ENCODE results near the gene MYBPH.

Gene MYBPH

DNA sequence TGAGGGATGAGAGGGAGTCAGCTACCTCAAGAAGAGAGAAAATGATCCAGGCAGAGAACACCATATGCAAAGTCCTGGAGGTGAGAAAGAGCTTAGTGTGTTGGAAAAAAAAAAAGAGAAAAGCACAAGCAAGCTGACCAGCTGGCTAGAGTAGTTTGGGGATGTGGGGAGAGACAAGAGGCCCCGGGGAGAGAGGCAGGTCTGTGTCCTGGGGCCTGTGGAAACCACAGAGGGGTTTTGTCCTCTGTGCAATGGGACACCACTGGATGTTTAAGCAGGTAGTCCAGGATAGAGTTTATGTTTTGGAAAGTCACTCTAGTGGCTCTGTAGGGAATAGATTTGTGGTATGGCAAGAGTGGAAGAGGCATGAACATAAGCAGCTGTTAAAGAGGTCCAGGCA, 25.3 kb upstream of the MYBPH start:
- no peak for DNase-seq (ENCODE audit: low spot score)

DNA sequence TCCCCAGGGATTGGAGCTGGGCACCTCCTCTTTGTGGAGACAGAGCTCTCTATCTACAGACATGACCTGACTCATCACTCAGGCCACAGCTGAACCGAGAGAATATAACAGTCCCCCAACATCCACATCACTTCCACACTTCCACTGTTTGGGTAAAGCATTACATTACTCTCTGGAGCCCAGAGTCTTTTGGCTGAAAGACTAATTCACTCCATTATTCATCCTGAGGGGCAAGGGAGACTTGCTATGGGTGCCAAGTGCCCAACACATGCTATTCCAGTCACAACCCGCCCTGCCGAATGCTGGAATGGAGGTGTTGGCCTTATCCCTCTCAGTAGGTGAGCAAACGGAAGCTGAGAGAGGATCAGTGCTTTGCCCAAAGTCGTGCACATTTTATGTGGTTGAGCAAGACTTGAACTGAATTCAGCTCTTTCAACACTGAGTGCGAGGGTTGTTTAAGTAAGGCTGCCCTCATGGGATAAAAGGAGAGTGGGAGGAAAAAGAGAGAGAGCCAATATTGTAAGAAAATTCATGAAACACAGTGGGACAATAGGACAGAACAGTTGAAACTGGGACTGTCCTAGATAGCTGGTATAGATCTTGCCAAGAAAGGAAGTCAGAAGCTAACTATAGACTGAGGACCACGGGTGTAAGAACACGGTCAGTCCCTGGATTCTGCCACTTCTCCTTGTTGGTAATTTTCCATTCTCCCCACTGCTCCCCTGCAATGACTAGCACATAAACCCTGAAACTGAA, 24.4 kb upstream of the MYBPH start:
- DNase-seq (ENCODE audit: low spot score): peak; percentile 85

DNA sequence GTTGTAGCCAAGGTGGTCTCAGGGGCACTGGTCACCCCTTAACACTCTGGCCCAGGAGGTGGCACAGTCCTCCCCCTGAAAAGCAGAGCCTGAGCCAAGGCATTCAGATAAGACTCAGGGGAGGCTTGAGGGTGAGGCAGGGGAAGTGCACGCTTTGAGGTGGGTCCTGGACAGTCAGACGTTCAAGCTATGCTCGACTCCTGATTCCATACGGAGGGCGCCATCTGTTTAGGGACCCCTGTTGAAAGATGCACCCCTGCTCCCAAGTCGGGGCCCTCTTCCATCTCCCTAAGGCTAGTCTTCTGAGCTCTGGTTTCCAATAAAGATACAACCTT, 23.8 kb upstream of the MYBPH start:
- DNase-seq (ENCODE audit: low spot score): no peak

DNA sequence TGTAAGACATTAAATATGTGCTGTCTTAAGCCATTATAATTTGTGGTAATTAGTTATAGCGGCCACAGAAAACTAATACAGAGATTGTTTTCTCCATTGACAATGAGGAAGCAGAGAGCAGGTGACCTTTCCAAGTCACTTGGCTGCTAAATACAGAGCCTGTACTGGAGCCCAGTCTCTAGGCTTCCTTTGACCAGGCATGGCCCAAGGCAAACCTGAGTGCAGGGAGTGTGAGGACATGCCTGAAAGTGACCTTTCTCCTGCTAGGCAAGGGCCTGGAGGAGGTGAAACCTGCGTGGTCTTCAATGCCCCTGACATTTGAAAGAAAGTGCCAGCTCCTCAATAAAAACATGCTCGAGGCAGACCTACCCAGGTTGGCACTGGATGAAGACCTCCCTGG, 23.4 kb upstream of the MYBPH start:
- no peak for DNase-seq (ENCODE audit: low spot score)

DNA sequence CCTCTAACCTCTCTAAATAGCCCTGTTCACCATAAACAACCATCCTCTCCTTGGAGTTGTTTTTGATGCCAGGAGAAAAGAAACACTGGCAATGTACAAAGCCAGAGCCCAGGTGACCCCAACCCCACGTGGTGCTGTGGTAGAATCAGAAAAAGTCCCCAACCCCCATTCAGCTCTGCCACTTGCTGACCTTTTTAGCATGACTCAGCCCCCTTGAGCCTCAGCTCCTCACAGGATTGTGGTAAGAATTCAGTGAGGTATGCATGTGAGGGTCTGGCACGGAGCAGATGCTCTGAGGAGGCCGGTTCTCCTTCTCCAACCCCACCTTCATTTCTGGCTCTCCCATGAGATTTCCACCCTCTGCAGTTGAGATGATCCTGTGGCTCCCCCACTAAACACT, 22.0 kb upstream of the MYBPH start:
- no peak for DNase-seq (ENCODE audit: low spot score)

DNA sequence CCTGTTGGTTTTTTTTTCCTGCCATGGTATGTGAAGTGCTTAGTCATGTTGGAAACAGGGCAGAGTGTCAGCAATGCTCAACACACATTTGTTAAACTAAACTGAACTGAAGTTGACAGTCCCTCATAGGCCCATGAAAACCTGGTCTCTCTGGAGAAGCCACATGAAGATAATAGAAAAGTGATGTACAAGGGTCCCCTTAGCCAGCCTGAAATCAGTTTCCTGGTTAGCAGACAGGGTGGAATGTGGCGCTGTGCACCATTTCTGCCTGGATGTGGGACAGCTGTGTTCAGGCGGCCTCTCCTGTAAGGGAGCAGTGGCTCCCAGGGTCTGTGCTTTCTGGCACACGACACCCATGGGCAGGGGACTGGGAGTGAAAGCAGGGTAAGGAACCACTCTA, 20.7 kb upstream of the MYBPH start:
- no peak for DNase-seq (ENCODE audit: low spot score)

DNA sequence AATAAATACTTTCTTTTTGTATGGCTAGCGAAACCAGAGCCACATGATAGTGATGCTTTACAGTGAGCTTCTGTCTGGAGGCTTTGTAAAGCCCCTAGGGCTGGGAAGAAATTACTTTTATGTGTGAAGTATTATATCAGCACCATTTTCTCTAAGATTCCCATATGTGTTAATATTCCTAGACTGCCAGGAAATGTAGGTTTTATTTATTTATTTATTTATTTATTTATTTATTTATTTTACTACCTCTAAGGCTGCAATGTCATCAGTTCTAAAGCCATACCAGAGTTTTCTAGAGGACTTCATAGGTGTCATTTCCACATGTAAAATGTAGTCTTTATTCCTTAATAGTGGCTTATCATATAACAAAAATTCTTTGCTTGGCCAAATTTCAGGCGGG, 15.3 kb upstream of the MYBPH start:
- no peak for DNase-seq (ENCODE audit: low spot score)

DNA sequence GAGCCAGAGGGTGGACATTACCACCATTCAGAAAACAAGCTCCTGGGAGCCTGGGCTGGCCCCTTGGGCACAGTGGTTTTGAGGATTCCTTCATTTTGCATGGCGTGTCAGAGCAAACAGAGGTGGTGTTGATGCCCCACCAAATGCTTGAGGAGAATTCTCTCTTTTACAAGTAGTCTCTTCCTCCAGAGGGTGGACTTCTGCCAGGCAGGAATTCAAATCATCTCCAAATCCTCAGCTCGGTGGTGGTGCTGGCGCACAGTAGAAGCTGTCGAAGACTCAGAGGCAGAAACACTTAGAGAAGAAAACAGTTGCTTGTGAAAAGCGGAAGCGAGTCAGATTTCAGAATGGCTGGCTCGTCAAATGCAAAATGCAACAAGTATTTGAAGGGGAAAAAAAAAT, 14.3 kb upstream of the MYBPH start:
- DNase-seq (ENCODE audit: low spot score): no peak

DNA sequence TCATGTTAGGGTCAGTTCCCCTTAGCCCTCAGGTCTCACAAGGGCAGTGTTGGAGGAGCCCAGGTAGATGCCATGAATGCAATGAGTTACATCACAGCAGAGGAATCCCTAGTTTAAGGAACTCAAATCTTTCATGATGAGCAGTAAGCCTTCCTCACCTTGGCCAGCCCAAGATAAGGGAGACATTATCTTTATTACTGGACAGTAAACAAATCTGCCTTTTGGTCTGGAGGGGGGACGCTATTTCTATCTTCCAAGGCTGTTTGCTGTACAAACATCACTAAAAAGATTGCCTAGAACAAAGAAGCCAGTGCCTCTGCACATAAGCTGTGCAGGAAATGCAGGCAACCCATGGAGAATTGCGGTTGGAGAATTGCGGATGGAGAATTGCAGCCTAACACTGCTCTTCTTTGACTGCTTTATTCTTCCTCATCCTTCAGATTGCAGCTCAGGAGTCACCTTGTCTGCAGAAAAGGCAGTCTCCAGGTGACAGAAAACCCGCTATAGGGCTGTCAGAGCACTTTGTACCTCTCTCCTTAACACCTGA, 13.1 kb upstream of the MYBPH start:
- DNase-seq (ENCODE audit: low spot score): no peak

DNA sequence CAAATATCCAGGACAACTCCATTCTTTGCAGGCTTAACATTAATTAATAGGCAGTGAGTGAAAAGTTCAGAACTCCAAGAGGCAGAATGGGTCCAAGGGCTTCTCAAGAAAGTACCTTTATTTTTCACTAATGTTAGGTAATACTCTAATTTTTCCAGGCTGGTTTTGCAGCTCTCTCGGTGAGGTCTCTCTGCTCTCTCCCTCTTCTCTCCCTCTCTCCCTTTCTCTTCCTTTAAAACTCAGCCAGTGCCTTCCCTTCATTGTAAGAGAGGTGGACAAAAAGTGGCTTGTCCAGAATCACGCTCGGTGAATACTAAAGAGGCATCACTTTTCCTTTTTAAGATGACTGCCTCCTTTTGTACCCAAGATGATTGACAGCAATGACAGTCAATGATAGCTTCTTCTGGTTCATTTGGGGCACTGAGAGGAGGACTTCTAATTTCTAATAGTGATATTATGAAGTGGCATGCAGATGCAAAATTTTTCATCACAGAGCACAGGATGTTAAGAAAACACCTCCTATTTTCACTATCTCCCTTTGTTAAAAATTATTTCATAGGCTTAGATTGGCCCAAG, 12.2 kb upstream of the MYBPH start:
- DNase-seq (ENCODE audit: low spot score): no peak

DNA sequence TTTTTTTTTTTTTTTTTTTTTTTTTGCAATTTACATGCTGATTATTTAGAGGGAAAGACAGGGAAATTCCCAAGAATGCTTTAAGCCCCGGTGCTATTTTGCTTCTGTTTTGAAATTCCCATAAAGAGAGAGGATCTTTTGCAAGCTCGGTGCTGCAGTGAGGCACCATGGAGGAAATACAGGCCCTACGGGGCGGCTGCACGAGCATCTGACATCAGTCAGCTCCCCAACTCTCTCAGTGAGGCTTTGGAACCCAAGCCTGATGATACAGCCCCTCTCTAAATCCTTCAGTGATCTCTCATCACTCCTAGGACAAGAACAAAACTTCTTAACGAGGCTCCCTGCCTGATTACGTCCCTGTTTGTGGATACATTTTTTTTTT, 11.7 kb upstream of the MYBPH start:
- DNase-seq (ENCODE audit: low spot score): peak; percentile 42

DNA sequence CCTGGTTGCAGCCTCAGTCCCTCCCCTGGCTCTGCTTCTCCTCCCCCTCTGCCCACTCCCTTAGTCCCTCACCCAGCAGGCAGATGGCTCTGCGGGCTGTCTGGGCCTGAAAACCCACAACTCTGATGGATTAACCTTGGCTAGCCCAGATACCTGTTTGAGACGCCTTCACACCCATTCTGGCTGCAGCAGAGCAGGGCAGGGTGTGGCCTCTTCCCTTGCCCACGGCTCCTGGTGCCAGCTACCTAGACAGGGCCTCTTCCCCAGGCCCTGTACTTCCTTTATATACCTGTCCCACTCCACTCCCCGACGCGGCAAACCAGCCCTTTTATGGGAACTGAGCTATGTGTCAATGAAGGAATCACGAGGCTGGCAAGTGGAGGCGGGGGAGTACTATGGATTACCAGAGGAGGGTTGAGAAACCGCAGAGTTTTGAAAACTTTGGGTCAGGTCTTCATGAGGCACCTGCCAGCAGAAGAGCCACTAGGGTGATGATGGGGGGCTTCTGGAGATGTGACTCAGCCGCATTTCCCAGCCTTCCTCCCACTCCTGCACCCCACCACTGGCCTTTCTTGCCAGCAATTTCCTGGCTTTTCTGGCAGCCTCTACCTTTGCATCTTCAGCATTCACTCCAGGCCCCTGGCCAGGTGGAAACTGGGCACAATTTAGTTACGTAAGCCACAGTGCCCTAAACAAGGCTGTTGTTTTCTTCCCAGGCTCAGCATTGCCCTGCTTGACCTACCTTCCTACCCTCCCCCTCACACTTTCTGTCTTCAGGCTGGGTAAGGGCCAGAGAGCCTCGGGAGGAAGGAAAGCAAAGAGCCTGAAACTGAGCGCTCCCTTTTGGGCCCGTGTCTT, 11.0 kb upstream of the MYBPH start, which contains the start of gene CHI3L1:
TSS of gene CHI3L1 (minus strand) at position 259 of the 858 bp plus-strand sequence. CDS start at position 178, 81 bp downstream.
- DNase-seq (ENCODE audit: low spot score): peak; percentile 91

DNA sequence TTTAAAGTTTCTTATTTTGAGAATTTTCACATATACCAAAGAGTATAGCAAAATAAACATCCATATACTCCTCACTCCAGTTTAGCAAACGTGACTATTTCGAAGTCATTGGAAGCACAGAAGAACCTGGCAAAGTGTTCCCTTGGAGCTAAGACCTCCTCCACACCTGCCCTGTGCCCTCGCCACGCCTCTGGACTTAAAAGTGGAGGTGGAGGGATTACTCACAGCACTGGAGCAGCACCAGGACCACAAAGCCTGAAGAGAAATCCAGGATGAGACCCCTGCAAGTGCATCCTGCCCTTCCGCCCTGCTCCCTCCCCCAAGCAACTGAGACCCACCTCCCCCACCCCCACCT, 10.4 kb upstream of the MYBPH start:
- no peak for DNase-seq (ENCODE audit: low spot score)

DNA sequence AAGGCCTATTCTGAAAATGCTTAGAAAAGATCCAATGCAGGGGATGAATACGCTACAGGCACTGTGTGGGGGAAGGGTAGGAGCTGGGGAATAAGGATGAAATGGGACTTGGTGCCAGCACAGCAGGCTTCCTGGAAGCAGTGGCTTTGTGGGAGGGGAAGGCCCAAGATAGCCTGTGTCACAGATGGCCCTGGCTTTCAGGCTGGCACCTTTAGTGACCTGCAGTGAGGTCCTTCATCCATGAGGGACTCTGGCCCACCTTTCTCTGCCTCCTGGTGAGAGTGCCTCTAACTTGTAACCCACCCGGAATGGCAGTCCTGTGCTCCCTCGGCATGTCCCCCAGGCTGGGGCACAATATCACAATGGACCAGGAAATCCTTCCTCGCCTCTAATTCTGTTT, 10.0 kb upstream of the MYBPH start:
- DNase-seq (ENCODE audit: low spot score): peak; percentile 94

DNA sequence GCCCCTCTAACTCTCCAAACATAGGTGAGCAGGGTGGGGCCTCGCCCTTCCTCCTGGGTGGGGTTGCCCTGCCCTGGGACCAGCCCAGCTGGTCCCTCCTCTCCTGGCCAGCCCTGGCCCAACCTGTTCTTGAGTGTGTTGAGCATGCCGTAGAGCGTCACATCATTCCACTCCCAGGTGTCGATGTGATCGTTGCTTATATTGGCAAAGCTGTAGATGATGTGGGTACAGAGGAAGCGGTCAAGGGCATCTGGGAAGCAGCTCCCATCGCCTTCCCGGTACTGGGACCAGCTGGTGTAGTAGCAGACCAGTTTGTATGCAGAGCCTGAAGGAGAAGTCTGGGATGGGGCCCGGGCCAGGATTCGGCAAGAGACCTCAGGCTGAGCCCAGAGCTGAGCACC, 9.4 kb upstream of the MYBPH start:
- DNase-seq (ENCODE audit: low spot score): no peak

DNA sequence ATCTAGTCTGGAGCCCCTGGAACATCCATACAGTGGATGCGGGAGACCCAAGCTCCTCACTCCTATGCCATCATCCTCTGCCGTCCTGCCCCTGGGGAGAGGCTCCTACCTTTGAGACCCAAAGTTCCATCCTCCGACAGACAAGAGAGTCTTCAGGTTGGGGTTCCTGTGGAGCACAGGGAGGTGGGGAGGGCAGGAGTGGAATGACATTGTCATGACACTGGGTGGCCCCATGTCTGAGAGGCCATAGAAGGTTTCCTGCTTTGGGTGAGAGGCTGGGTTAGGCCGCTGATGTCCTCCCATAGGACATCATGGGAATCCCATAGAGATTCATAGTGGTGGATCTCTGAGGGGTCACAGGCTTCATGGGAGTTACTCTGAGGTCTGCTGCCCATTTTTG, 8.8 kb upstream of the MYBPH start:
- DNase-seq (ENCODE audit: low spot score): no peak

DNA sequence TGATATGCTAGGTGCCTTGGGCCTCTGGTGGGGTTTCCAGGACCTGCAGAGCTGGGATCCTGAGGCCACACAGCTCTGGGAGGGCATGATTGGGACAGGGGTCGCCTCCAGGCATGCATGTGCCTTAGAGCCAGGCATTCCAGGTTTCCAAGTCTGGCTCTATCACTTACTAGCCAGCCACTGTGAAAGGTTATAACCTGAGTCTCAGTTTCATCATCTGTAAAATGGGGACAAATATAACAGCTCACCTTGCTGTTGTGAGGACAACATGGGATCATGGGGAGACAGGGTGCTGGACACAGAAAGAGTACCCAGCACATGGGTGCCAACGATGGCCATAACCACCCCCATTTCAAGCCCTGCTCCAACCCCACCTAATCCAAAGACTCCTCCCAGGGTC, 8.2 kb upstream of the MYBPH start:
- no peak for DNase-seq (ENCODE audit: low spot score)

DNA sequence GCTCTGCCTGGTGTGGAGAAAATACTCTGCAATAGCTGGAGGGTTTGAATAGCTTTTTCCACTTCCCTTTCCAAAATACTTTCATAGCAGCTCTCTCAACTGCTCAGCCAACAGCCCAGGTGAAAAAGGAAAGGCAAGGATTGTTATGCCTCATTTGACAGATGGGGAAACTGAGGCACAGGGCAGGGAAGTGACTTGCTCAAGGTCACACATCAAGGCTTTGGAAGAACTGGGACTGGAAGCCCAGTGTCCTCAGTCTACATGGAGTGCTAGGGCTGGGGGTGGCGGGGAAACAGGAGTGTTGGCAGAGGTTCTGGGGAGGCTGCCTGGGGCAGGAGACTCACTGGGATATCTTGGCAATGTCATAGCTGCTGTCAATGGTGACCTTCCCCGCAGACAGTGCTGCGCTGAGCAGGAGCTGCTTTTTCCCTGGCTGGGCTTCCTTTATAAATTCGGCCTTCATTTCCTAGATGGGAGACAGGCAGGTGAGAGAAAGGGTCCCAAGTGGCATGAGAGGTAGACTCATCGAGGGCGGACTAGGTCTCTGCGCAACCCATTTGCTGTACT, 6.8 kb upstream of the MYBPH start:
- DNase-seq (ENCODE audit: low spot score): no peak

DNA sequence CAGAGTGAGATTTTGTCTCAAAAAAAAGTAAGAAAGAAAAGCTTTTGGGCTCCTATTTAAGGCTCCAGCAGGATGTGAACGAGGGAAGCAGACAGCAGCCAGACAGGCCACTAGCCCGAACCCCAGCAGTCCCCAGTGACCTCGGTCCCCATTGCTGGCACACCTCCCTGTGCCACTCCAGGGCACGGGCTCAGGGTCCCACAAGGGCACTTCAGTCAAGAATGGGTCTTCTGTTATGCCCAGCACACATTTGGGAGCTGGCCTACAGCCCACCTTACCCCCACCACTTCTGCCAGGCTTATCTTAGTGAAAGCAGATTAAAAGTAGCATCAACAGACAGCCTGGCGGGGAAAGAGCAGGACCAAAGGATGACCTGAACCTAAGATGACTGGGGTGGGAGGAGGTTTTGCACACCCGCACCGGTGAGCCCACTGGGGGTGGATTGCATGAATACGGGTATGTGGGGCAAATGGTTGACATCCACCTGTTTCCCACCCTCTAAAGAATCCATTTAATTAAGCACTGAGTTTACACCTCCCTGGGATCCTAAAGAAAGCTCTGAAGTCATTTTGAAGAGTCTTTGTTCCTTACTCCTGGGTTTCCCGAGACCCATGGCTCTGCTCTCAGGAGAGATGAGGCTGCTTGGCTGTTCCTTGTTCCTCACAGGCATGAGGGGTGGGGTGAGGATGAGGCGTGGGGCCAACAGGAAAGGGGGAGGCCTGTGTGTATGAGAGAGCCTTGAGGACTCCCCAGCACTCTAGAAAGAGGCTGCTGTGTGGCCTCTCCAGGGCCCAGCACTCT, 6.2 kb upstream of the MYBPH start:
- DNase-seq (ENCODE audit: low spot score): no peak

DNA sequence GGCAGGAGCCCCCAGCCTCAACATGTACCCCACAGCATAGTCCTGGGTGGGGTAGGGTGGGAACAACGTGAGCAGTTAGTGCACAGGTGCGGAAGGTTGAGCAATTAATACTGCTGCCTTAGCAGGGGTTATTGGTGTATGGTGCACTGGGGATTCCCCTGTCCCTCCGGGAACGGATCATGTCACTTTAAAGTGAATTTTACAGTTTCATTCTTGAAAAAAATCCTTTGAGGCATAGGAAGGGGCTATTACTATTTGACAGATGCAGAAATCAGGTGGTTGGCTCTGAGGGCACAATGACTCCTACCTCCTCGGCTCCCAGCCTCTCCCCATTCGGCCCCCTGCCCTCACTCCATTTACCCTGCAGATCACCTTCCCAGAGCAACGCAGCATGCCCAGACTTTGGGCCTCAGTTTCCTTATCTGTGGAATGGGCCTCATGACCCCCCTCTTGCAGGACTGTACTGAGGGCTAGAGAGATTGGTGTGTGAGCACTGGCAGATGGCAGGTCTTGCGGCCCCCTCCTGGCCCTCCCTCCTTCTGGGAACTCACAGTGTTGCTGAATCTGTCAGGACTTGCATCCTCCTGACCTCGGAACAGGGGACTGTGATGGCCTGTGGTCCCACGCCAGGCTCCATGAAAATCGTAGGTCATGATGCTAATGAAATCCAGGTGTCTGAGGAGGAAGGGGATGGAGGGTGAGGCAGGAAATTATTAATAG, 5.1 kb upstream of the MYBPH start:
- no peak for DNase-seq (ENCODE audit: low spot score)

DNA sequence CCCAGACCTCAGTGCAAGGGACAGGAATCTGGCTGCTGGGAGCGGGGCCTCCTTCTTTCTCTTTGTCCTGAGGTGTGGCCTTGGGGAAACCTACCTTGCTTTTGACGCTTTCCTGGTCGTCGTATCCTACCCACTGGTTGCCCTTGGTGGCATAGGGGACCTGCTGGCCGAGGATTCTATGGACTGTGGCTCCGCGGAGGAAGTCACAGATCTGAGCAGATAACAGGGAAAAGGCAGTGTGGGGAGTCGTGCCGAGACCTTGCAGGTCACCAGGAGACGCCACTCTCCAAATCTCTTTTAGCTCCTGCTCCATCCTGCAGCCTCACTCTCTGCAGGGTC, 4.0 kb upstream of the MYBPH start:
- no peak for DNase-seq (ENCODE audit: low spot score)
